Left ventricle myocardium inferior (tissue), 1 donor: ENCODE measurements around the gene GBX1. TPM values are rescaled to one million over a fixed set of nuclear protein-coding genes. Genes with fewer than 3 reads are reported as not detected.

Source experiments
- DNase-seq: peaks from one replicate; pipeline ENCODE4 v3.0.0-alpha.2; 2020
- H3K27ac ChIP-seq: fragments of 200-600 bp; replicated peaks from 2 replicates; pipeline ENCODE4 v1.8.0; 2021
- H3K27me3 ChIP-seq: fragments of 200-600 bp; 2 replicates; pipeline ENCODE4 v1.8.0; 2021; ENCODE audit warnings: low read depth
- H3K36me3 ChIP-seq: fragments of 200-600 bp; 2 replicates; pipeline ENCODE4 v1.8.0; 2021
- H3K4me1 ChIP-seq: fragments of 200-600 bp; 2 replicates; pipeline ENCODE4 v1.8.0; 2021
- H3K4me3 ChIP-seq: fragments of 200-600 bp; 2 replicates; pipeline ENCODE4 v1.8.0; 2021; ENCODE audit warnings: mild to moderate bottlenecking, moderate library complexity
- H3K9me3 ChIP-seq: fragments of 200-600 bp; replicated peaks from 2 replicates; pipeline ENCODE4 v1.8.0; 2021
- CTCF ChIP-seq: fragments of 200-600 bp; IDR thresholded peaks from 2 replicates; pipeline ENCODE4 v1.8.0; 2021; ENCODE audit warnings: antibody characterized with exemption, mild to moderate bottlenecking, borderline replicate concordance
- intact Hi-C: fragments of 100-400 bp; cut with micrococcal nuclease; formaldehyde crosslinking; loops from one replicate; pipeline ENCODE4 v1.11.0; 2022
- total RNA-seq: library from RNA; stranded (reverse); fragmentation: NEBNext Ultra II Directional; extraction: Animal tissue kit (Norgen Biotek cat#: 25700); gene quantifications from one replicate; pipeline ENCODE4 v1.2.1, GENCODE V29; 2021
- donor health status: DM: no; HTN: yes; CAD: no; lungs with severe emphysema.

GBX1 gene
- total RNA-seq, 1 donor from 2014 or later, result 1.9 TPM

GRCh38 chr7:151201344-151201743 lies 33.9 kb upstream of the GBX1 start:
- no peak for DNase-seq
- H3K36me3 ChIP-seq, result no peaks in the 10 kb centered on the region
- TF ChIP-seq CTCF, result no peak
- intact Hi-C loops, result no loop called here
- H3K4me1 ChIP-seq, result no peaks in the 10 kb centered on the region
- no peak overlapping the region for H3K4me3 ChIP-seq
- H3K9me3 ChIP-seq, result no peaks in the 10 kb centered on the region
- H3K27ac ChIP-seq, result no peak overlapping the region
- peaks cover 64% of the 10 kb centered on the region for H3K27me3 ChIP-seq

GRCh38 chr7:151198945-151199848 lies 31.7 kb upstream of the GBX1 start:
- Histone ChIP-seq H3K27me3 (peaks cover 65% of the 10 kb centered on the region), H3K4me3 (no peak overlapping the region), H3K4me1 (no peaks in the 10 kb centered on the region), H3K9me3 (no peaks in the 10 kb centered on the region), H3K27ac (no peak overlapping the region), H3K36me3 (no peaks in the 10 kb centered on the region)
- TF ChIP-seq CTCF, result no peak
- no peak for DNase-seq
- intact Hi-C loops, result no loop called here

GRCh38 chr7:151197932-151198331 lies 30.4 kb upstream of the GBX1 start:
- no peak for TF ChIP-seq CTCF
- Histone ChIP-seq H3K4me1 (no peaks in the 10 kb centered on the region), H3K27ac (no peak overlapping the region), H3K27me3 (peaks cover 52% of the 10 kb centered on the region), H3K4me3 (no peak overlapping the region), H3K9me3 (no peaks in the 10 kb centered on the region), H3K36me3 (no peaks in the 10 kb centered on the region)
- intact Hi-C loops, result no loop called here
- DNase-seq, result no peak

GRCh38 chr7:151195616-151196450 lies 28.3 kb upstream of the GBX1 start:
- peaks cover 41% of the 10 kb centered on the region for H3K27me3 ChIP-seq
- H3K4me3 ChIP-seq, result no peak overlapping the region
- H3K9me3 ChIP-seq, result no peaks in the 10 kb centered on the region
- TF ChIP-seq CTCF, result no peak
- H3K36me3 ChIP-seq, result no peaks in the 10 kb centered on the region
- no peak overlapping the region for H3K27ac ChIP-seq
- no peak for DNase-seq
- H3K4me1 ChIP-seq, result no peaks in the 10 kb centered on the region
- intact Hi-C loops, result no loop called here

DNA sequence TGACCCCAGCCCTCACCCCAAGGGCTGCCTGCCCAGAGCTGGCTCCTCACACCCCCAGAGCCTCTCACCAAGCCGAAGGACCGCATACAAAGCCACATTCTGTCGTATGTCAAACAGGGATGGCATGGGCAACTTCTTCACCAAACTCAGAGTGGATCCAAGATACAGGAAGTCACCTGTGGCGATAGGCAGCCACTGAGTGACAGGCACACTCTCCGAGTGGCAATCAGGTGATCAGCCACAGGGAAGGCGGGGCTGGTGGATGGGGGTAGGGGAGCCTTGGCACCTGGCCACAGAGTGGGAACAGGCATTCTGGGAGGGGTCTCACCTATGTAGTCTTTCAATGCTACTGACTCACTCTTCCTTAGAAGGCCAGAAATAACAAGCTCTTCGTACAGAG lies 26.7 kb upstream of the GBX1 start:
- intact Hi-C loops, result no loop called here
- no peak for TF ChIP-seq CTCF
- H3K9me3 ChIP-seq, result no peaks in the 10 kb centered on the region
- H3K36me3 ChIP-seq, result no peaks in the 10 kb centered on the region
- no peak overlapping the region for H3K27ac ChIP-seq
- no peak for DNase-seq
- H3K4me1 ChIP-seq, result no peaks in the 10 kb centered on the region
- peaks cover 26% of the 10 kb centered on the region for H3K27me3 ChIP-seq
- H3K4me3 ChIP-seq, result no peak overlapping the region
